Measurements from ENCODE around the gene CBLC.

GRCh38 chr19:44754750-44755080 is 23.0 kb upstream of the CBLC start:
- TF ChIP-seq EZH2 (IDR thresholded peaks at IDR 0.05) (no peak), POLR2AphosphoS5 (IDR thresholded peaks at IDR 0.05; ENCODE audit: borderline replicate concordance, low read depth, low read length) (no peak), FOXP2 (optimal IDR thresholded peaks at IDR 0.05; ENCODE audit: control extremely low read depth, extremely low read length, insufficient read depth) (no peak)

Measured in SK-N-MC (cell line).